Astrocyte of the spinal cord (primary cell): ENCODE measurements around the gene PMEPA1.

Experiments used
- DNase-seq: peaks from one replicate; pipeline ENCODE4 v3.0.0; 2011; ENCODE audit warnings: low read depth, low spot score
- H3K4me3 ChIP-seq: 2 replicates; pipeline ENCODE4 v1.5.1; 2011; ENCODE audit warnings: low read depth, mild to moderate bottlenecking, low read length, moderate library complexity
- in situ Hi-C: cut with HindIII; loops from 2 replicates; pipeline ENCODE4 v1.10.0; 2017; ENCODE audit warnings: low sequenced_read_pairs
- TF ChIP-seq, protein P1 (sequence below): IDR thresholded peaks from 2 replicates; pipeline ENCODE4 v1.5.1; 2012; ENCODE audit warnings: low read depth, mild to moderate bottlenecking, low read length, inconsistent platforms

Gene PMEPA1

GRCh38 chr20:57618091-57618763 is 91.6 kb downstream of the PMEPA1 start:
- TF ChIP-seq, protein P1, sequence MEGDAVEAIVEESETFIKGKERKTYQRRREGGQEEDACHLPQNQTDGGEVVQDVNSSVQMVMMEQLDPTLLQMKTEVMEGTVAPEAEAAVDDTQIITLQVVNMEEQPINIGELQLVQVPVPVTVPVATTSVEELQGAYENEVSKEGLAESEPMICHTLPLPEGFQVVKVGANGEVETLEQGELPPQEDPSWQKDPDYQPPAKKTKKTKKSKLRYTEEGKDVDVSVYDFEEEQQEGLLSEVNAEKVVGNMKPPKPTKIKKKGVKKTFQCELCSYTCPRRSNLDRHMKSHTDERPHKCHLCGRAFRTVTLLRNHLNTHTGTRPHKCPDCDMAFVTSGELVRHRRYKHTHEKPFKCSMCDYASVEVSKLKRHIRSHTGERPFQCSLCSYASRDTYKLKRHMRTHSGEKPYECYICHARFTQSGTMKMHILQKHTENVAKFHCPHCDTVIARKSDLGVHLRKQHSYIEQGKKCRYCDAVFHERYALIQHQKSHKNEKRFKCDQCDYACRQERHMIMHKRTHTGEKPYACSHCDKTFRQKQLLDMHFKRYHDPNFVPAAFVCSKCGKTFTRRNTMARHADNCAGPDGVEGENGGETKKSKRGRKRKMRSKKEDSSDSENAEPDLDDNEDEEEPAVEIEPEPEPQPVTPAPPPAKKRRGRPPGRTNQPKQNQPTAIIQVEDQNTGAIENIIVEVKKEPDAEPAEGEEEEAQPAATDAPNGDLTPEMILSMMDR: no peak
- no peak overlapping the region for H3K4me3 ChIP-seq
- no peak for DNase-seq
- in situ Hi-C loops: no loop called here

DNA sequence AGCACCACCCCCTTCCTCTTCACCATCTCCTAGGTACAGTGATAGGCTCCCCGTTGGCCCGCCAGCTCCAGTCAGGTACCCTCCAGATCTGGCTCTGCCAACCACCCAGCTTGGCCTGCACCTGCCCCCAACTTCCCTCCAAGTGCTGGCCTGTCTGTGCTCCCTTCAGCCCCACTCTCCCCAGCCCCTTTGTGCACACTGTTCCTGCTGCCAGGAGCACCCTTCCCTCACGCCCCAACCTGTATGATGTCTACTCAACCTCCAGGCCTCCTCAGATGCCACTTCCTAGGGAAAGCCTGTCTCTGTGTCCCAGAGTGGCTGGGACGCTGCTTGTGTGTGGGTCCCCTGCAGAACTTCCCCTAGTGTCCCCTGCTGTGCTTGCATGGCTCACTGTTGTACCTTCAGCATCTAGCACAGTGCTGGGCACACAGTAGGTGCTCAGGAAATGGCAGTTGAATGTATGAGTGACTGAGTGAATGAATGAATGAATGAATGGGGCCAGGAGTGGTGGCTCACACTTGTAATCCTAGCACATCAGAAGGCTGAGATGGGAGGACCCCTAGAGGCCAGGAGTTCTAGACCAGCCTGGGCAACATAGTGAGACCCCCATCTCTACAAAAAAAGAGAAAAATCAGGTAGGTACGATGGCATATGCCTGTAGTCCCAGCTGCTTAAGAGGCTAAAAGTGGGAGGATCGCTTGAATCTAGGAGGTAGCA is 92.6 kb downstream of the PMEPA1 start:
- no peak overlapping the region for H3K4me3 ChIP-seq
- in situ Hi-C loops: no loop called here
- TF ChIP-seq, protein P1: no peak
- DNase-seq: no peak

DNA sequence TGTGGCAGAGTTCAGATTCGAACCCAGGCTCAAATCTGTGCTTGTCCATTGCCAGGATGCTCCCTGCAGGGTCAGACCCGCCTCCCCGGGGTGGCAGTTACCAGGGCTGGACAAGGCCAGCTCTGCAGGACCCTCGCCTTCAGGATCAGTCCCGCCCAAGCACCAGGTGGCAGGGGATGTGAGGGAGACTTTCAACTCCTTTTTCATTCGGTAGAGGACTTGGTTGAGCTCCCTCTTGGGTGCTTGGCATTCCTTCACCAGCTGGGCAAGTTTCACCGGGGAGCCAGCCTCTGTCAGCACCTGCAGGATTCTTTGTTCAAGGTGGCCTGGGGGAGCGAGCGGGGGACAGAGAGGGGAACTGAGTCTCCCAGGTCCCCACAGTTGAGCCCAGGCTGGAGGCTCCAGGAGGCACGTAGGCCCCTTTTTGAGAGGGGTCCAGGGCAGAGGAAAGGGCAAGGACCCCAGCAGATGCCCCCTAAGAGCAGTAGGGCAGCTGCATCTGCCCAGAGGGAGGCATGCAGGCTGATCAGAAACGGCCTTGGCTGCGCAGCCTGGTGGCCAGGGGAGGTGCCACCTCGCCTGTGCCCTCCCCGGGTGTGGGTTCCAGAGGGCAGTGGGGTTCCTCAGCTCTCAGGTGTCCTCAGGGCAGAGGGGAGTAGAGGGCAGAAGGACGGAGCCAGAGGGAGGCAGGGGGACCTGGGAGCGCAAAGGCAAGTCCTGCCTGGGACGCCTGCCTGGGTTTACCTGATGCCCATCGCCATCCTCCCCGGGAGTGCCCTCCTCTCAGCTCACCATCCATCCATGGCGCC is 93.5 kb downstream of the PMEPA1 start:
- DNase-seq: no peak
- H3K4me3 ChIP-seq: no peak overlapping the region
- TF ChIP-seq, protein P1: no peak
- in situ Hi-C loops: no loop called here

- H3K4me3 ChIP-seq: no peak overlapping the region
- TF ChIP-seq, protein P1: no peak
- no peak for DNase-seq
- in situ Hi-C loops: no loop called here
These were observed 94.4 kb downstream of the PMEPA1 start for GRCh38 chr20:57615445-57615811.

DNA sequence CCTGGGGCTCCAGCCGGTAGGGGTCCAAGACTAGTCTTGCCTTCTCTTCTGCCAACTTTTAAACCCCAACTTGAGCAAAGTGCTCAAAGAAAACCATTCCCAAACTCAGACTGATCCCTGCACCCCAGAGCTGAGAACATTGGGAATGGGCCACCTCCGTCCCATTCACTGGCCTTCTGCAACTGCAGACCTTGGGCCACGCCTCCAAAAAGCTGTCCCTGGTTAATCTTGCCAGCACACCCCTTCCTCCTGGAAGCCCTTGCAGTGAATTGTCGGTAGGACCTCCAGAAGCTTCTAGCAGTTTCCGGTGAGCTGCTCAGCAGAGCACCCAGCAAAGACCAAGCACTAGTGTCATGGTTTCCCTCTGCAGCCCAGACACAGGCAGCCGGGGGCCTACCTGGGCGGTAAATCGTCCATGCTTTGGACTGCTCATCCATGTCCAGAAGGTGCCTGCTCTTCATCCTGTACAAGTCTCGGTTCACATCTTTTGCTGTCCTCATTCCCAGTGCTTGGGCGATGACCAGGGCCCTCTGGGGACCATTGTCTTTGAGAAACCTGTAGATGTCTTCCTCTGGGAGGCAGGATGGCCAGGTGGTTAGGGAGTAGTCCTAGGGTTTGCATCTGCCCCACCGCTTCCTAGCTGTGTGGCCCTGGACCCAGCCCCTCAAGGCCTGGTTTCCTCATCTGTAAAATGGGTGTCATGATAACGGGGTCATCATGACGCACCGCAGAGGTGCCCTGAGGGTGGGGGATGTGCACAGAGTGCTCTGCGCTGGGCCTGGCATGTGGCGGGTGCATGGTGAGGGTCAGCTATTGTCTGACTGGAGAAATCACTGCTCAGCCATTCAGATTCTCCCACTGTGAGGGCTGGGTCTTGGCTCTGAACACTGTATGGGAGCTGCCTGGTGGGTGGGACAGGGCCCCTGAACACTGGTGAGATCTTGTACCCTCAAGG is 95.0 kb downstream of the PMEPA1 start:
- H3K4me3 ChIP-seq: no peak overlapping the region
- no peak for DNase-seq
- TF ChIP-seq, protein P1: no peak
- in situ Hi-C loops: no loop called here

DNA sequence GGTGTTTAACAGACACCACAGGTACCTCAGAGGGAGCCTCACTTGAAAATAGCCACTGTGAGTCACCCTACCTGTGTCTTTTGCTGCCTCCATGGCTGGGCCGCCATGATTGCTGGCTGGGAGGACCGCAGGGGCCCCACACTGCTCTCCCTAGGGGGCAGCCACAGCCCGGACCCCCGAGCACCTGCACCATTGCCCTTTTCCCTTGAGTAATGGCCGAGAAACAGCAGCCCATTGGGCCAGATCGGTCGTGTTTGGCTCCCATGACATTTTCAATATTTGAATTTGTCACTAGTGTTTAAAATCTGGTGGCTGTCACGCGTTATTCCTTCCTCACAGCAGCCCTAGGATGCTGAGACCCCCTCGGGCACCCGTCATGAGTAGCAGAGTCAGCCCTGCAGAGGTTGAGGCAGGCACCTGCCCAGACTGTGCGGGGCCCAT is 96.3 kb downstream of the PMEPA1 start:
- in situ Hi-C loops: no loop called here
- TF ChIP-seq, protein P1: no peak
- DNase-seq: no peak
- H3K4me3 ChIP-seq: no peak overlapping the region
